Testis (tissue), 3 donors: ENCODE data around the gene PTPN3. TPM values are rescaled to one million over a fixed set of nuclear protein-coding genes. Genes with fewer than 3 reads are reported as not detected.

Source experiments
- DNase-seq: peaks from one replicate; pipeline ENCODE4 v3.0.0-alpha.2; 2019
- H3K27ac ChIP-seq, 2 donors: fragments of 200-600 bp; sonication (generic); one replicate each; pipeline ENCODE4 v1.5.1; 2019
- H3K27me3 ChIP-seq: fragments of 200-600 bp; sonication (generic); one replicate; pipeline ENCODE4 v1.5.1; 2019
- H3K36me3 ChIP-seq: fragments of 200-600 bp; sonication (generic); one replicate; pipeline ENCODE4 v1.5.1; 2017; ENCODE audit warnings: low read depth; ENCODE audit errors: missing control alignments
- H3K4me1 ChIP-seq: fragments of 200-600 bp; sonication (generic); one replicate; pipeline ENCODE4 v1.5.1; 2019
- H3K4me3 ChIP-seq, 2 donors: fragments of 200-600 bp; sonication (generic); one replicate each; pipeline ENCODE4 v1.5.1; 2017 to 2019
- H3K9me3 ChIP-seq: fragments of 200-600 bp; sonication (generic); one replicate; pipeline ENCODE4 v1.5.1; 2017
- POLR2A ChIP-seq: fragments of 450-650 bp; IDR thresholded peaks from one replicate; pipeline ENCODE4 v1.6.1; 2017; ENCODE audit warnings: antibody characterized with exemption, mild to moderate bottlenecking, moderate library complexity
- WGBS, 2 donors: methylation state at CpG; one replicate each; pipeline ENCODE4 v1.1.5; 2018; 5-methylcytosine and 5-hydroxymethylcytosine counted together
- intact Hi-C: fragments of 100-400 bp; cut with DNase I; formaldehyde crosslinking; loops from one replicate; pipeline ENCODE4 v1.15.1; 2023; ENCODE audit warnings: low total_unique reads
- polyA plus RNA-seq: library from polyadenylated mRNA; stranded (reverse); fragments of 350-450 nt; fragmentation: Illumina TruSeq; extraction: RNeasy Lipid Tissue Mini Kit (QIAGEN cat#74804); gene quantifications from one replicate; pipeline ENCODE4 v1.2.3, GENCODE V29; 2014; ENCODE audit warnings: low read depth, low replicate concordance; ENCODE audit not compliant: insufficient read depth
- total RNA-seq, 2 donors: library from RNA; depleted of rRNA; stranded (reverse); fragments of >200 nt; gene quantifications; one replicate each; pipeline ENCODE4 v1.2.3, GENCODE V29; 2016
- TF ChIP-seq, protein P1 (sequence below), 3 experiments: fragments of 450-650 bp in 2 of 3; fragments of 200-600 bp in 1 of 3; sonication (generic) in 1 of 3; IDR thresholded peaks; one replicate each; pipeline ENCODE4 v1.5.1; 2016 to 2019; ENCODE audit warnings: antibody characterized with exemption in 3 of 3, mild to moderate bottlenecking in 2 of 3, moderate library complexity in 1 of 3

PTPN3 gene
- total and polyA plus RNA-seq, 3 donors from 2014 or later = 6.6 to 8.1 (median 7.0) TPM

DNA sequence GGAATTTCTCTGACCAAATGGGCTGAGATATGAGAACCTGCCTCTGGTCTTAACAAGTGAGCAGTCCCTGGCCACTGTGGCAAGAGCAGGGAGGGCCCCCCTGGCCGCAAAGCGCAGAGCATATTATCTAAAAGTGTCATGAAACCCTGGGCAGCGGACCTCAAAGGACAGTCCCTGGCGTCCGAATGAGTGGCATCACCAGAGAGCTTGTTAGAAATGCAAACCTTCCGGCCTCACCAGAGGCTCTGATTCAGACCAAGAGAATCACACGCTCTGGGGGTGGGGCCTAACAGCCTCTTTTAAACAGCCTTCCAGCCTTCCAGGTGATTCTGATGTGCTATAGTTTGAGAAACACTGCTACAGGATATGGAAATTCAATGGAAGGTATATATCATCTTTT is 10.9 kb downstream of the PTPN3 start:
- no peak for TF ChIP-seq POLR2A
- TF ChIP-seq, protein P1, sequence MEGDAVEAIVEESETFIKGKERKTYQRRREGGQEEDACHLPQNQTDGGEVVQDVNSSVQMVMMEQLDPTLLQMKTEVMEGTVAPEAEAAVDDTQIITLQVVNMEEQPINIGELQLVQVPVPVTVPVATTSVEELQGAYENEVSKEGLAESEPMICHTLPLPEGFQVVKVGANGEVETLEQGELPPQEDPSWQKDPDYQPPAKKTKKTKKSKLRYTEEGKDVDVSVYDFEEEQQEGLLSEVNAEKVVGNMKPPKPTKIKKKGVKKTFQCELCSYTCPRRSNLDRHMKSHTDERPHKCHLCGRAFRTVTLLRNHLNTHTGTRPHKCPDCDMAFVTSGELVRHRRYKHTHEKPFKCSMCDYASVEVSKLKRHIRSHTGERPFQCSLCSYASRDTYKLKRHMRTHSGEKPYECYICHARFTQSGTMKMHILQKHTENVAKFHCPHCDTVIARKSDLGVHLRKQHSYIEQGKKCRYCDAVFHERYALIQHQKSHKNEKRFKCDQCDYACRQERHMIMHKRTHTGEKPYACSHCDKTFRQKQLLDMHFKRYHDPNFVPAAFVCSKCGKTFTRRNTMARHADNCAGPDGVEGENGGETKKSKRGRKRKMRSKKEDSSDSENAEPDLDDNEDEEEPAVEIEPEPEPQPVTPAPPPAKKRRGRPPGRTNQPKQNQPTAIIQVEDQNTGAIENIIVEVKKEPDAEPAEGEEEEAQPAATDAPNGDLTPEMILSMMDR (IDR thresholded peaks at IDR 0.05) = no peak
- H3K9me3 ChIP-seq = no peaks in the 10 kb centered on the region
- no peak overlapping the region for H3K4me3 ChIP-seq
- DNase-seq = no peak
- no peaks in the 10 kb centered on the region for H3K36me3 ChIP-seq
- WGBS, 2 donors = 76 to 81% methylated on average over 7 of the region's 7 CpGs
- H3K27me3 ChIP-seq = no peaks in the 10 kb centered on the region
- intact Hi-C loops = no loop called here
- H3K4me1 ChIP-seq = no peaks in the 10 kb centered on the region
- H3K27ac ChIP-seq = no peak overlapping the region

DNA sequence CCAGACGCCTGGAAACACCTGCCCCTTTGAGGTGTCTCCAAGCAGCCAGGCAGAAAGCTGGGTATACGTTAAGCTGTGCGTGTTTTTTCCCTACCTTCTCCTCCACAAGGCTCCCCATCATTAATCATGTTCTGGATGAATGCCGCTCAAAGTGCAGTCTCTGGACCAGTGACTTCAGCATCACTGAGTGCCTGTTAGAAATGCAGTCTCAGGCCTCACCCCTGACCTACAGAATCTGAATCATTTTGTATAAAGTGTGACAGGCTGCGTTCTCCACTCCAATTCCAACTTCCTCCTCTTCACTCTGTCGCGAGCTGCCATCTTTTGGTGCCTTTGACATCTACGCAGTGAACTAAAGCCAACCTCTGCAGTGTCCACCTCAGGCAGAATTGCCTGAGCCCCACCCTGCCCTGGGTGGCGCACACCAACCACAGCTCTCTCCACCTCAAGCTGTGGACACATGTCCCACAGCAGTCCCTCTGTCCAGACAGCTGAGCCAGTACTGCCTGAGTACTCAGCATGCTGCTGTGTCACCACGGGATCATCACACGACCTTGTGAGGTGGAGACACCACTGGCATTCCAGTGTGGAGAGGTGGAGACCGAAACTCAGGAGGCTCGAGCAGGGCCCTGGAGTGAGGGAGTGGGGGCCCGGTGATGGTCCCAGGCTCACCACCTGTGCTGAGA is 14.2 kb downstream of the PTPN3 start:
- Histone ChIP-seq H3K4me1 (no peaks in the 10 kb centered on the region), H3K36me3 (no peaks in the 10 kb centered on the region), H3K27ac (no peak overlapping the region), H3K4me3 (no peak overlapping the region), H3K27me3 (no peaks in the 10 kb centered on the region), H3K9me3 (no peaks in the 10 kb centered on the region)
- 90 to 93% methylated on average over 12 to 14 of the region's 14 CpGs for whole genome bisulfite sequencing, 2 donors
- TF ChIP-seq POLR2A = no peak
- TF ChIP-seq, protein P1 (IDR thresholded peaks at IDR 0.05) = no peak
- no peak for DNase-seq
- intact Hi-C loops = no loop called here

DNA sequence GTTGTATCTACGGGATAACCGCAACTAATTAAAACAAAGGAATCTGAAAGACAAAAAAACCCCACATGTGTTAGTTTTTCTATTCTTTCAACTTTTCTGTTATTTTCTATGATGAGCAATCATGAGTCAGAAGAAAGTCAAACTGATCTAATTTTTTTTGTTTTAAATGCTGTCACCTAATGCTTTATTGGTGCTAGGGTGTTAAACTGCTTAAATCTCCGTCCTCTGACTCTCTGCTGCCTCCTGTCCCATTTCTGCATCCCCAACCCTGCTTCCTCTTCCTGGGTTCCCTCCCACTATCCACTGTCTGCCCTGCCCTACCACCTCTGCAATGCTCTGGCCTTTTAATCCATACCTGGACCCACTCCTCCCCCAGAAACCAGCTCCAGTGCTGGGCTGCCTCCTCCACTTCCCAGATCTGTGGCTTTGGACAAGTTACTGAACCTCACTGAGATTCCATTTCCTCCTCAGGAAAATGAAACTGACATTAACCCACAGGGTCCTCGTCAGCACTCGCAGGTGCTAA is 15.7 kb downstream of the PTPN3 start:
- intact Hi-C loops = no loop called here
- no peak for DNase-seq
- H3K36me3 ChIP-seq = no peaks in the 10 kb centered on the region
- no peaks in the 10 kb centered on the region for H3K27me3 ChIP-seq
- 86 to 88% methylated on average over 5 of the region's 5 CpGs for WGBS, 2 donors
- H3K9me3 ChIP-seq = no peaks in the 10 kb centered on the region
- no peak overlapping the region for H3K4me3 ChIP-seq
- TF ChIP-seq POLR2A = no peak
- TF ChIP-seq, protein P1 (IDR thresholded peaks at IDR 0.05) = no peak
- no peaks in the 10 kb centered on the region for H3K4me1 ChIP-seq
- no peak overlapping the region for H3K27ac ChIP-seq

DNA sequence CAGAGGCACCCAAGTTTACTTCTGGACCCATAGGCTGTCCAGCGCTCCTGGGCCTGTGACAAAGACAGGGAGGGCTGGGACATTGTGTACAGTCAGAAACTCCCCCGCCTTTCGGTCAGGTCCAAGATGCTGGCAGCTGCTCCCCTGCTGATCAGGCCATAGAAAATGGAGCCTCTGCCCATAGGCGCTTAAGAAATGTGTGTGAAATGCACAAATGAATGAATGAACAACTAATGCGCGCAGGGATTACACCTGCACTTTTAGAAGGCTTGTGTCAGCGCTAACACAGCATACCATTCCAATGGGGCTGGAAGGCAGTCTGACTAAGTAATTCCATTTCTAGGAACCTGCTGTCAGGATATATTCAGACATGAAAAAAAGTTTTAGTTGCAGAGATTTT is 16.3 kb downstream of the PTPN3 start:
- no peaks in the 10 kb centered on the region for H3K36me3 ChIP-seq
- H3K9me3 ChIP-seq = no peaks in the 10 kb centered on the region
- 67 to 76% methylated on average over 7 of the region's 7 CpGs for WGBS, 2 donors
- H3K4me1 ChIP-seq = no peaks in the 10 kb centered on the region
- peak; percentile 37 for DNase-seq
- TF ChIP-seq, protein P1 (IDR thresholded peaks at IDR 0.05) = no peak
- TF ChIP-seq POLR2A = no peak
- intact Hi-C loops = no loop called here
- H3K27ac ChIP-seq = no peak overlapping the region
- no peaks in the 10 kb centered on the region for H3K27me3 ChIP-seq
- no peak overlapping the region for H3K4me3 ChIP-seq

DNA sequence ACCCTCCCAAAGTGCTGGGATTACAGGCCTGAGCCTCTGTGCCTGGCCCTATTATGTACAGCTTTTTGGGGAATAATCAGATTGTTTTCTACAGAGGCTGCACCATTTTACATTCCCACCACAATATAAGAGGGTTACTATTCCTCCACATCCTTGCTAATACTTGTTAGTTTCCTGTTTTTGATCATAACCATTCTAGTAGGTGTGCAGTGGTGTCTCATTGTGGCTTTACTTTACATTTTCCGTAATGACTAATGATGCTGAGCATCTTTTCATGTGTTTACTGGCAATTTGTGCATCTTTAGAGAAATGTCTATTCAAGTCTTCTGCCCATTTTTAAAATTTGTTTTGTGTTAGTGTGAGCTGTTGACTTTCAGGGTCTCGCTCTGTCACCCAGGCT is 18.3 kb downstream of the PTPN3 start:
- Histone ChIP-seq H3K36me3 (no peaks in the 10 kb centered on the region), H3K4me3 (no peak overlapping the region), H3K27me3 (no peaks in the 10 kb centered on the region), H3K9me3 (no peaks in the 10 kb centered on the region), H3K4me1 (no peaks in the 10 kb centered on the region), H3K27ac (no peak overlapping the region)
- no peak for DNase-seq
- 100% methylated on average over 2 of the region's 2 CpGs for WGBS, 2 donors
- intact Hi-C loops = no loop called here
- TF ChIP-seq, protein P1 (IDR thresholded peaks at IDR 0.05) = no peak
- TF ChIP-seq POLR2A = no peak
